HepG2 (cell line): Measurements from ENCODE around the gene SAP130. TPM values are rescaled to one million over a fixed set of nuclear protein-coding genes. Genes with fewer than 3 reads are reported as not detected.
A peak's percentile ranks its signal among the peaks of the same experiment; 100 is the strongest.

Experiments used
- HNF4A ChIP-seq: sonication (generic); formaldehyde crosslinking; IDR thresholded peaks from 2 replicates; pipeline ENCODE4 v1.4.0; 2020; ENCODE audit warnings: missing genetic modification reagents
- KDM5B ChIP-seq: sonication (generic); formaldehyde crosslinking; IDR thresholded peaks from 2 replicates; pipeline ENCODE4 v1.4.0; 2020; ENCODE audit warnings: missing genetic modification reagents, mild to moderate bottlenecking, borderline replicate concordance
- NFIB ChIP-seq: sonication (generic); formaldehyde crosslinking; IDR thresholded peaks from 2 replicates; pipeline ENCODE4 v1.9.0; 2021; ENCODE audit warnings: missing genetic modification reagents, mild to moderate bottlenecking, borderline replicate concordance
- SIN3A ChIP-seq: IDR thresholded peaks from 2 replicates; pipeline ENCODE4 v1.6.1; 2011; ENCODE audit warnings: low read depth, mild to moderate bottlenecking, control low read depth, low read length, borderline replicate concordance
- TAF1 ChIP-seq: sonication (generic); formaldehyde crosslinking; IDR thresholded peaks from 2 replicates; pipeline ENCODE4 v1.4.0; 2020; ENCODE audit warnings: missing genetic modification reagents
- ZNF773 ChIP-seq: sonication (generic); formaldehyde crosslinking; IDR thresholded peaks from 2 replicates; pipeline ENCODE4 v1.4.0; 2020; ENCODE audit warnings: missing genetic modification reagents, borderline replicate concordance
- ZNF782 ChIP-seq: sonication (generic); formaldehyde crosslinking; IDR thresholded peaks from 2 replicates; pipeline ENCODE4 v1.4.0; 2020; ENCODE audit warnings: missing genetic modification reagents, mild to moderate bottlenecking, borderline replicate concordance
- ZSCAN9 ChIP-seq: IDR thresholded peaks from 2 replicates; pipeline ENCODE4 v1.6.1; 2016; ENCODE audit warnings: borderline replicate concordance
- polyA plus RNA-seq, 8 experiments: library from polyadenylated mRNA; depleted of rRNA in 3 of 8; stranded (reverse) in 7 of 8; unstranded in 1 of 8; fragments of >200 nt; fragmentation: Illumina TruSeq in 4 of 8; extraction: Trizol in 4 of 8; gene quantifications; 2 replicates each; pipeline versions ENCODE4 v1.2.1 to v1.2.3, GENCODE V29; 2011 to 2016; ENCODE audit warnings: low read depth in 4 of 8, missing spikeins in 1 of 8, mixed read lengths in 1 of 8; ENCODE audit not compliant: insufficient read depth in 1 of 8
- total RNA-seq, 5 experiments: library from RNA; depleted of rRNA; stranded (reverse); fragments of >200 nt; fragmentation: Illumina TruSeq; extraction: Trizol; gene quantifications; 2 replicates each; pipeline ENCODE4 v1.2.3, GENCODE V29; 2016; ENCODE audit warnings: low read depth in 1 of 5
- TF ChIP-seq, protein P1 (sequence below): IDR thresholded peaks from 2 replicates; pipeline ENCODE4 v1.6.1; 2016; ENCODE audit warnings: mild to moderate bottlenecking
- TF ChIP-seq, protein P2 (sequence below): sonication (generic); formaldehyde crosslinking; IDR thresholded peaks from 2 replicates; pipeline ENCODE4 v1.4.0; 2020; ENCODE audit warnings: missing genetic modification reagents, mild to moderate bottlenecking, borderline replicate concordance
- TF ChIP-seq, protein P3 (sequence below): sonication (generic); formaldehyde crosslinking; IDR thresholded peaks from 2 replicates; pipeline ENCODE4 v1.9.0; 2021; ENCODE audit warnings: mild to moderate bottlenecking, missing genetic modification reagents

Gene SAP130
- total and polyA plus RNA-seq, 2 of the 13 experiments (the other 11 are each of a cell fraction or from before 2014, with no cell fraction given) = 11.1 to 18.6 TPM

DNA sequence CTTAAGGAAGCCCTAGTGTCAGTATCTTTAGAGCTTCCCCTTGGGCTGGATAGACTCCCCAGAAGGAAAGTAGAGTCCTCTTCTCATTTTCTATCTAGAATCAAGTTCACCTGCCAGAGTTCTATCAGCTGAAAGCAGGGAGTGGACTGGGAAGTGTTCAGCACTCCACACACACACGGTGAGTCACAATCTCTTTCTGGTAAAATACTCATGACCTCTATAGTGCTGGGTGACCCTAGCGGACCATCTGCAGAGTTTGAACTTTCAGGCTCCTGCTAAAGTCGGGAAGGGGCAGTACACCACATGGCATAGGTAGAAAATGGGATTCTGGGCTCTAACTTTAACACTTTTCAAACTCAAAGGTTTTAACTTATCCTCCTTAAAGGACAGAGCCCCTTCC is 43.3 kb downstream of the SAP130 start (continued):
- TF ChIP-seq KDM5B (CRISPR knock-in tag) (no peak), TAF1 (no peak), HNF4A (CRISPR knock-in tag) (peak; percentile 8; the same call in 1 of the 2 replicates), NFIB (CRISPR knock-in tag) (no peak), ZSCAN9 (CRISPR knock-in tag) (0 out of 2 replicates have a peak, but pooled peaks have one; percentile 2), ZNF782 (no peak), ZNF773 (CRISPR knock-in tag) (no peak), SIN3A (0 out of 2 replicates have a peak, but pooled peaks have one; percentile 44)
- TF ChIP-seq, protein P1, sequence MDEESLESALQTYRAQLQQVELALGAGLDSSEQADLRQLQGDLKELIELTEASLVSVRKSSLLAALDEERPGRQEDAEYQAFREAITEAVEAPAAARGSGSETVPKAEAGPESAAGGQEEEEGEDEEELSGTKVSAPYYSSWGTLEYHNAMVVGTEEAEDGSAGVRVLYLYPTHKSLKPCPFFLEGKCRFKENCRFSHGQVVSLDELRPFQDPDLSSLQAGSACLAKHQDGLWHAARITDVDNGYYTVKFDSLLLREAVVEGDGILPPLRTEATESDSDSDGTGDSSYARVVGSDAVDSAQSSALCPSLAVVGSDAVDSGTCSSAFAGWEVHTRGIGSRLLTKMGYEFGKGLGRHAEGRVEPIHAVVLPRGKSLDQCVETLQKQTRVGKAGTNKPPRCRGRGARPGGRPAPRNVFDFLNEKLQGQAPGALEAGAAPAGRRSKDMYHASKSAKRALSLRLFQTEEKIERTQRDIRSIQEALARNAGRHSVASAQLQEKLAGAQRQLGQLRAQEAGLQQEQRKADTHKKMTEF (CRISPR knock-in tag) = 0 out of 2 replicates have a peak, but pooled peaks have one; percentile 0
- TF ChIP-seq, protein P2, sequence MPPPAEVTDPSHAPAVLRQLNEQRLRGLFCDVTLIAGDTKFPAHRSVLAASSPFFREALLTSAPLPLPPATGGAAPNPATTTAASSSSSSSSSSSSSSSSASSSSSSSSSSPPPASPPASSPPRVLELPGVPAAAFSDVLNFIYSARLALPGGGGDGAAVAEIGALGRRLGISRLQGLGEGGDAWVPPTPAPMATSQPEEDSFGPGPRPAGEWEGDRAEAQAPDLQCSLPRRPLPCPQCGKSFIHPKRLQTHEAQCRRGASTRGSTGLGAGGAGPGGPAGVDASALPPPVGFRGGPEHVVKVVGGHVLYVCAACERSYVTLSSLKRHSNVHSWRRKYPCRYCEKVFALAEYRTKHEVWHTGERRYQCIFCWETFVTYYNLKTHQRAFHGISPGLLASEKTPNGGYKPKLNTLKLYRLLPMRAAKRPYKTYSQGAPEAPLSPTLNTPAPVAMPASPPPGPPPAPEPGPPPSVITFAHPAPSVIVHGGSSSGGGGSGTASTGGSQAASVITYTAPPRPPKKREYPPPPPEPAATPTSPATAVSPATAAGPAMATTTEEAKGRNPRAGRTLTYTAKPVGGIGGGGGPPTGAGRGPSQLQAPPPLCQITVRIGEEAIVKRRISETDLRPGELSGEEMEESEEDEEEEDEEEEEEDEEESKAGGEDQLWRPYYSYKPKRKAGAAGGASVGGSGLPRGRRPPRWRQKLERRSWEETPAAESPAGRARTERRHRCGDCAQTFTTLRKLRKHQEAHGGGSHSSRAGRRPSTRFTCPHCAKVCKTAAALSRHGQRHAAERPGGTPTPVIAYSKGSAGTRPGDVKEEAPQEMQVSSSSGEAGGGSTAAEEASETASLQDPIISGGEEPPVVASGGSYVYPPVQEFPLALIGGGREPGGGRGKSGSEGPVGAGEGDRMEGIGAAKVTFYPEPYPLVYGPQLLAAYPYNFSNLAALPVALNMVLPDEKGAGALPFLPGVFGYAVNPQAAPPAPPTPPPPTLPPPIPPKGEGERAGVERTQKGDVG (CRISPR knock-in tag) = peak; percentile 50; the same call in 1 of the 2 replicates
- TF ChIP-seq, protein P3, sequence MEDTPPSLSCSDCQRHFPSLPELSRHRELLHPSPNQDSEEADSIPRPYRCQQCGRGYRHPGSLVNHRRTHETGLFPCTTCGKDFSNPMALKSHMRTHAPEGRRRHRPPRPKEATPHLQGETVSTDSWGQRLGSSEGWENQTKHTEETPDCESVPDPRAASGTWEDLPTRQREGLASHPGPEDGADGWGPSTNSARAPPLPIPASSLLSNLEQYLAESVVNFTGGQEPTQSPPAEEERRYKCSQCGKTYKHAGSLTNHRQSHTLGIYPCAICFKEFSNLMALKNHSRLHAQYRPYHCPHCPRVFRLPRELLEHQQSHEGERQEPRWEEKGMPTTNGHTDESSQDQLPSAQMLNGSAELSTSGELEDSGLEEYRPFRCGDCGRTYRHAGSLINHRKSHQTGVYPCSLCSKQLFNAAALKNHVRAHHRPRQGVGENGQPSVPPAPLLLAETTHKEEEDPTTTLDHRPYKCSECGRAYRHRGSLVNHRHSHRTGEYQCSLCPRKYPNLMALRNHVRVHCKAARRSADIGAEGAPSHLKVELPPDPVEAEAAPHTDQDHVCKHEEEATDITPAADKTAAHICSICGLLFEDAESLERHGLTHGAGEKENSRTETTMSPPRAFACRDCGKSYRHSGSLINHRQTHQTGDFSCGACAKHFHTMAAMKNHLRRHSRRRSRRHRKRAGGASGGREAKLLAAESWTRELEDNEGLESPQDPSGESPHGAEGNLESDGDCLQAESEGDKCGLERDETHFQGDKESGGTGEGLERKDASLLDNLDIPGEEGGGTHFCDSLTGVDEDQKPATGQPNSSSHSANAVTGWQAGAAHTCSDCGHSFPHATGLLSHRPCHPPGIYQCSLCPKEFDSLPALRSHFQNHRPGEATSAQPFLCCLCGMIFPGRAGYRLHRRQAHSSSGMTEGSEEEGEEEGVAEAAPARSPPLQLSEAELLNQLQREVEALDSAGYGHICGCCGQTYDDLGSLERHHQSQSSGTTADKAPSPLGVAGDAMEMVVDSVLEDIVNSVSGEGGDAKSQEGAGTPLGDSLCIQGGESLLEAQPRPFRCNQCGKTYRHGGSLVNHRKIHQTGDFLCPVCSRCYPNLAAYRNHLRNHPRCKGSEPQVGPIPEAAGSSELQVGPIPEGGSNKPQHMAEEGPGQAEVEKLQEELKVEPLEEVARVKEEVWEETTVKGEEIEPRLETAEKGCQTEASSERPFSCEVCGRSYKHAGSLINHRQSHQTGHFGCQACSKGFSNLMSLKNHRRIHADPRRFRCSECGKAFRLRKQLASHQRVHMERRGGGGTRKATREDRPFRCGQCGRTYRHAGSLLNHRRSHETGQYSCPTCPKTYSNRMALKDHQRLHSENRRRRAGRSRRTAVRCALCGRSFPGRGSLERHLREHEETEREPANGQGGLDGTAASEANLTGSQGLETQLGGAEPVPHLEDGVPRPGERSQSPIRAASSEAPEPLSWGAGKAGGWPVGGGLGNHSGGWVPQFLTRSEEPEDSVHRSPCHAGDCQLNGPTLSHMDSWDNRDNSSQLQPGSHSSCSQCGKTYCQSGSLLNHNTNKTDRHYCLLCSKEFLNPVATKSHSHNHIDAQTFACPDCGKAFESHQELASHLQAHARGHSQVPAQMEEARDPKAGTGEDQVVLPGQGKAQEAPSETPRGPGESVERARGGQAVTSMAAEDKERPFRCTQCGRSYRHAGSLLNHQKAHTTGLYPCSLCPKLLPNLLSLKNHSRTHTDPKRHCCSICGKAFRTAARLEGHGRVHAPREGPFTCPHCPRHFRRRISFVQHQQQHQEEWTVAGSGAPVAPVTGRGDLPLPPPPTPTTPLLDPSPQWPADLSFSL (CRISPR knock-in tag) = peak; percentile 55; the same call in 1 of the 2 replicates
